ENCODE data around the gene MYBL2.
"Not testable (repeated sequence)": the region's sequence is repeated elsewhere in the genome, so short reads cannot be mapped to it uniquely, and the experiment has no call there.

MYBL2 gene

GRCh38 chr20:43752051-43752360 lies 85.1 kb downstream of the MYBL2 start:
- TF ChIP-seq CTCF (conservative IDR thresholded peaks at IDR 0.05) (no peak), ZFX (IDR thresholded peaks at IDR 0.05) (no peak)
- H3K27ac ChIP-seq, result no peak overlapping the region

GRCh38 chr20:43752561-43753301 lies 85.8 kb downstream of the MYBL2 start:
- H3K27ac ChIP-seq, result no peak overlapping the region
- TF ChIP-seq ZFX (IDR thresholded peaks at IDR 0.05) (no peak), CTCF (conservative IDR thresholded peaks at IDR 0.05) (no peak)

GRCh38 chr20:43755390-43755789 lies 88.5 kb downstream of the MYBL2 start:
- no peak for TF ChIP-seq ZFX (IDR thresholded peaks at IDR 0.05)
- TF ChIP-seq CTCF (conservative IDR thresholded peaks at IDR 0.05), result no peak

GRCh38 chr20:43755851-43756250 lies 88.9 kb downstream of the MYBL2 start:
- no peak overlapping the region for H3K27ac ChIP-seq
- no peak for TF ChIP-seq ZFX (IDR thresholded peaks at IDR 0.05)
- TF ChIP-seq CTCF (conservative IDR thresholded peaks at IDR 0.05), result no peak

More at GRCh38 chr20:43755390-43755789, 88.5 kb downstream of the MYBL2 start:
- H3K27ac ChIP-seq, result no peak overlapping the region

- H3K27ac ChIP-seq, result not testable (repeated sequence)
These were observed 91.0 kb downstream of the MYBL2 start for GRCh38 chr20:43757888-43758287.

GRCh38 chr20:43761386-43762340 lies 94.7 kb downstream of the MYBL2 start:
- no peak overlapping the region for H3K27ac ChIP-seq
- TF ChIP-seq ZFX (IDR thresholded peaks at IDR 0.05) (no peak), CTCF (conservative IDR thresholded peaks at IDR 0.05) (no peak)

- H3K27ac ChIP-seq, result no peak overlapping the region
- TF ChIP-seq CTCF (conservative IDR thresholded peaks at IDR 0.05) (no peak), ZFX (IDR thresholded peaks at IDR 0.05) (no peak)
These were observed 96.0 kb downstream of the MYBL2 start for GRCh38 chr20:43762911-43763310.

Measured in C4-2B (cell line).